ENCODE results near the gene MTMR11. TPM values are rescaled to one million over a fixed set of nuclear protein-coding genes. Genes with fewer than 3 reads are reported as not detected.

Gene MTMR11
- total and polyA plus RNA-seq, 9 of the 15 experiments (the other 6 are each of a cell fraction or from before 2014, with no cell fraction given): 0.09 to 1.6 (median 0.51) TPM

- TF ChIP-seq DLX4 (CRISPR knock-in tag; IDR thresholded peaks at IDR 0.05): no peak
- peak; percentile 45; the same call in 1 of the 2 replicates for TF ChIP-seq LARP7 (IDR thresholded peaks at IDR 0.05)
- peak; percentile 31 for TF ChIP-seq CREB3L1 (IDR thresholded peaks at IDR 0.05; ENCODE audit: borderline replicate concordance, low read depth)
- TF ChIP-seq ZNF274 (IDR thresholded peaks at IDR 0.05; ENCODE audit: borderline replicate concordance, low read depth, low read length): no peak
- no peak for TF ChIP-seq XRCC5 (IDR thresholded peaks at IDR 0.05; ENCODE audit: low read depth, low read length)
- TF ChIP-seq POLR2AphosphoS5 (IDR thresholded peaks at IDR 0.05; ENCODE audit: control insufficient read depth, insufficient read depth, low read depth, low read length): peak; percentile 59; the same call in 1 of the 2 replicates
- TF ChIP-seq KHSRP (IDR thresholded peaks at IDR 0.05): 0 out of 2 replicates have a peak, but pooled peaks have one; percentile 31
- peak; percentile 47 for TF ChIP-seq SOX6 (IDR thresholded peaks at IDR 0.05)
- TF ChIP-seq ATF1 (CRISPR knock-in tag; IDR thresholded peaks at IDR 0.05): no peak
- TF ChIP-seq ATF1 (tag; IDR thresholded peaks at IDR 0.05): peak; percentile 73
- peak; percentile 29 for TF ChIP-seq TCF3 (CRISPR knock-in tag; IDR thresholded peaks at IDR 0.05)
- peak; percentile 81 for TF ChIP-seq REST (IDR thresholded peaks at IDR 0.05; ENCODE audit: borderline replicate concordance)
- no peak for TF ChIP-seq REST (CRISPR knock-in tag; IDR thresholded peaks at IDR 0.05; ENCODE audit: low read depth)
- TF ChIP-seq TRIM28 (IDR thresholded peaks at IDR 0.05): peak; percentile 30; the same call in 1 of the 2 replicates
- TF ChIP-seq BCLAF1 (IDR thresholded peaks at IDR 0.05; ENCODE audit: borderline replicate concordance in 1 of 2, control insufficient read depth in 1 of 2, low read depth in 2 of 2, low read length in 1 of 2): peak; percentile 12 to 79; a peak in 2 of 4 replicates
These were observed 48.3 kb downstream of the MTMR11 start (continued) for GRCh38 chr1:149888247-149888998.

Data from K562 (cell line).